ENCODE results near the gene SERPINB8. TPM values are rescaled to one million over a fixed set of nuclear protein-coding genes. Genes with fewer than 3 reads are reported as not detected.

Gene SERPINB8
- polyA plus RNA-seq, 4 donors = 3.4 to 4.5 (median 3.6) TPM

DNA sequence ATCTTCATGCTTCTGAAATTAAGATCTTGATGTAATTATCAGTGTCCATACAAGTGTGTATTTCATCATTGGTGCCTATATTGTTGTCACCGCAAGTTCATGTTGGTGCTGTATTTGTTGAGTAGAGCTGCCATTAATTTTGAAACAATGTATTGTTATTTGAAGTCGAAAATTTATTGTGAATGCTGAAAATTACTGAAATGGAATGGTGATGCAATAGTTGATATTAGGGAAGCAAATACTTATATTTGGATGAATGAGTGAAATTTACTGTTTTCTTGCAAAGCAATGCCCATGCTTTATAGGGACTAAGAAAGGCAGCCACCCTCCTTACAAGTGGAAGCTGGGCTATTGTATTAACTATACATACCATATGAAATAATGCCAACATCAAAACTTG lies 41.6 kb downstream of the SERPINB8 start:
- DNase-seq (ENCODE audit: low read depth in 4 of 4, low spot score in 2 of 4) = no peak

DNA sequence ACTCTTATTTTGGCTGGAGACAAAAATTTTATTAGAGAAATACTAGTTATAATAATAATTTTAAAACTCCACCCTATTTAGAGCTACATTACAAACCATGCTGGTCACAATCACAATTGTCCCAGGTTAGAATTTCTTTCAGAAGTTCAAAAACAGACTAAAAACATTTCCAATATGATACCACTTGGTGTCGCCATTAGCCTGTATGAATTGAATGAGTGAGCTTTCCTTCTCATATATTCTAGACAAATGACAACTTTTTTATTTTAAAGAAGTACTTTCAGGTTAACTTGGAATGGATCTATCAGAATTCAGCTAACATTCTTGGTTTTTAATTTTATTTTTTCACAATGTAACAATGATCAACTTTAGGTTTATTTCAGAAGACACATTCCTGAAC lies 48.0 kb downstream of the SERPINB8 start:
- DNase-seq (ENCODE audit: low read depth in 4 of 4, low spot score in 2 of 4) = peak in 1 of 4 donors; percentile 36

- DNase-seq (ENCODE audit: low read depth in 4 of 4, low spot score in 2 of 4) = no peak
These were observed 50.3 kb downstream of the SERPINB8 start for GRCh38 chr18:64019922-64020756.

GRCh38 chr18:64026350-64026749 lies 56.5 kb downstream of the SERPINB8 start:
- no peak for DNase-seq (ENCODE audit: low read depth in 4 of 4, low spot score in 2 of 4)

- no peak for DNase-seq (ENCODE audit: low read depth in 4 of 4, low spot score in 2 of 4)
These were observed 58.2 kb downstream of the SERPINB8 start for GRCh38 chr18:64027931-64028695.

DNA sequence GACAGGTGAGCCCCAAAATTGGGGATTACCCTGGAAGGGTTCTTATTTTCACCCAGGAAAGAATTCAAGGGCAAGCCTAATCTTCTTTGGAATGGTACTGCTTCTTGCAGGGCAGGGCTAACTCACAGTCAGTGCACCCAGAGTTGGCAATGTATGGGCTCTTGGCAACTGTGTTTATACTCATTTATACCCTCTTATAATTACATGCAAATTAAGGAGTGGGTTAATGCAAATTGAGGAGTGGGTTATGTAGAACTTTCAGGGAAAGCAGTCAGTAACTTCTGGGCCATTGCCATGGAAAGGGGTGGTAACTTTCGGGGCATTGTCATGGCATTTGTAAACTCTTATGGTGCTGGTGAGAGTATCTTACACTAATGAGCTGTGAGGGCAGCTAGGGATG lies 59.2 kb downstream of the SERPINB8 start:
- DNase-seq (ENCODE audit: low read depth in 4 of 4, low spot score in 2 of 4) = no peak

GRCh38 chr18:64031411-64031810 lies 61.5 kb downstream of the SERPINB8 start:
- no peak for DNase-seq (ENCODE audit: low read depth in 4 of 4, low spot score in 2 of 4)

DNA sequence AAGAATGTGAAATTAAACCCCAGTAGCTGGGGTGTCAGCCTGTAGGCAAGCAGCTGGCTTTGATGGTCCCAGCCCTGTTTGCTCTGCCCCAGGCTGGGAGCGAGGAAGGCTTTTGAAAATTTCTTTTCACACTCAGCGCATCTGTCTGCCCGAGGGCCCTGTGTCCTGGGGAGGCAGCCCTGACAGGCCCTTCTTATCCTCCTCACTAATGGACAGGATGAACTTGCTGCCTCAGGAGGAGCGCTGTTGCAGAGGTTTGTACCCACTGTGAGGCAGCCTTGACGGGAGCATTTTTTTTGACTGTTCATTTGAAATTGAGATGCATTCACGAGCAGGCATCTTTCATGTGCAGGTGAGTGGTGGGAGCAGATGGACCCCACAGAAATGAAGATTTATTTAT lies 62.4 kb downstream of the SERPINB8 start:
- DNase-seq (ENCODE audit: low read depth in 4 of 4, low spot score in 2 of 4) = no peak

GRCh38 chr18:64037812-64038414 lies 68.0 kb downstream of the SERPINB8 start:
- peak in 1 of 4 donors; percentile 33 for DNase-seq (ENCODE audit: low read depth in 4 of 4, low spot score in 2 of 4)

Other genes with a start within 250 kb of the SERPINB8 start
- under 1 TPM; 0.20 to 0.65 (median 0.54) TPM for gene SERPINB7, start 194.7 kb upstream of the SERPINB8 start, polyA plus RNA-seq (ENCODE audit: insufficient read length in 4 of 4)
- under 1 TPM; 0.09 to 0.27 (median 0.14) TPM for gene SERPINB2, start 82.4 kb upstream of the SERPINB8 start, polyA plus RNA-seq (ENCODE audit: insufficient read length in 4 of 4)
- under 1 TPM; 0.19 to 0.38 (median 0.35) TPM for gene SERPINB10, start 62.1 kb upstream of the SERPINB8 start, polyA plus RNA-seq (ENCODE audit: insufficient read length in 4 of 4)
- 1 to 10 TPM; 1.2 to 2.2 (median 1.6) TPM for gene HMSD, start 20.8 kb upstream of the SERPINB8 start, polyA plus RNA-seq (ENCODE audit: insufficient read length in 4 of 4)
- 1 to 10 TPM; 2.3 to 8.5 (median 3.6) TPM for gene LINC00305, start 179.0 kb downstream of the SERPINB8 start, polyA plus RNA-seq (ENCODE audit: insufficient read length in 4 of 4)

All from left renal cortex interstitium (tissue), 4 donors.